KBM-7 (cell line): ENCODE results near the gene SERPINB1.
"Not testable (repeated sequence)": the region's sequence is repeated elsewhere in the genome, so short reads cannot be mapped to it uniquely, and the experiment has no call there.

ENCODE experiments used
- DNase-seq: peaks from one replicate; pipeline ENCODE4 v3.0.0-alpha.2; 2015
- in situ Hi-C: fragments of 300-500 bp; cut with MboI; formaldehyde crosslinking; loops from 2 replicates; pipeline ENCODE4 v1.14.3; 2020; ENCODE audit warnings: low sequenced_read_pairs, low pct_unique_long_range_greater_than_20kb, mixed read lengths

SERPINB1 gene

GRCh38 chr6:2870046-2870636, 28.5 kb upstream of the SERPINB1 start:
- no peak for DNase-seq
- in situ Hi-C loops, result no loop called here

DNA sequence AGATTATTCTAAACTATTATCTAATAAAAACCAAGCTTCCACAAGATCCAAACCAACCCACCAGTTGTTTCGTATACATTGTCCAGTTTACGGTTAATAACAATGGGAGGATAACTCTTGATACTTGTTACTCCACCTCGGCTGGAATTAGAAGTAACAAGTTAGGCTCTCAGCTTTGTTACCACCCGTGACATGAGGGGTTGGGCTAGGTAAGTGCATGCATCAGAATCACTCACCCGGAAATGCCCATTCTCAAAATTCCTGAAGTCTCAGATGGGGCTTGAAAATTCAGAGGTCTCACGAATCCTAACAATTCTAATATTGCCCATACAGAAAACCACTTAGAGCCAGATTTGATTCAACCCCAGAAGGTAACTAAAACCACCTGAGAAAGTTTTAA, 27.0 kb upstream of the SERPINB1 start:
- in situ Hi-C loops, result no loop called here
- no peak for DNase-seq

DNA sequence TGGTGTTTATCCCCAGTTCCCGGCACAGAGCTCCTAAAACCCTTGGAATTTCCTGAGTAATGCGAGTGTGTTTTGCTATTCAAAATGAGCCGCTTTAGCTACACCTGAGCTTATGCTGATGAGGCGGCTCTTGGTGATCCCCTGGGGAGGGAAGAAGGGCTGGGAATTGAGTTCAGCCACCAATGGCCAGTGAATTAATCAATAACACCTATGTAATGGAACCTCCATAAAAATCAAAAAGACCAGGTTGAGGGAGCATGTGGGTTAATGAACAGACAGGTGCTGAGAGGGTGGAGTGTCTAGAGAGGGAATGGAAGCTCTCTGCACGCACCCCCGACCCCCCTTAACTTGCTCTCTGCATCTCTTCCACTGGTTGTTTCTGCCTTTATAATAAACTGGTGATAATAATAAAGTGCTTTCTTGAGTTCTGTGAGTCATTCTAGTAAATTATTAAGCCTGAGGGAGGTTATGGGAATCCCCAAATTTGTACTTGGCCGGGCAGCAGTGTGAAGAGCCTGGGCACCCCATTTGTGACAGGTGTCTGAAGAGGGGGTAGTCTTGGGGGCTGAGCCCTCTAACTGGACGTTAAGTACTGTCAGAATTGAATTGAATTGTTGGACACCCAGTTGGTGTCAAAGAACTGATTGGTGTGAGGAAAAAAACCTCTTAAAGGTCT, 24.6 kb upstream of the SERPINB1 start:
- no peak for DNase-seq
- in situ Hi-C loops, result no loop called here

DNA sequence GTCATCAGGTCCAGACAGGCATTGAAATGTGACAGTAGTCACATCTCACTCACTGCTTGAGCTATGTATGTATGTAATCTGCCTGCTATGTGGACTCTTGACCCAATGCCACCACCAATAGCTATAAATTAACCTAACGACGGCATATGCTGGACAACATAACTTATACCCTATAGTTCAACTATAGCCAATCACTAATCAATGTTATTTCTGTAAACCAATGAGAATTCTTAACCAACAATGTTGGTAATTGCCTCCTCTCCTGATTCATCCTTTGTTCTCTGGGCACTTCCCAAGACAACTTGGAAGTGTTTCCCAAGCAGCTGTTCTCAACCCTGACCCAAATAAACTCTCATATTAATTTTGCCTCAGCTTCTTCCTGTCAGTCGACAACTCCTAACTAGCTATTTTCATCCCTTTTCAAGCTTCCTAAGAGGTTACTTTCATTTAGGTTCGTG, 24.1 kb upstream of the SERPINB1 start:
- in situ Hi-C loops, result no loop called here
- DNase-seq, result no peak

DNA sequence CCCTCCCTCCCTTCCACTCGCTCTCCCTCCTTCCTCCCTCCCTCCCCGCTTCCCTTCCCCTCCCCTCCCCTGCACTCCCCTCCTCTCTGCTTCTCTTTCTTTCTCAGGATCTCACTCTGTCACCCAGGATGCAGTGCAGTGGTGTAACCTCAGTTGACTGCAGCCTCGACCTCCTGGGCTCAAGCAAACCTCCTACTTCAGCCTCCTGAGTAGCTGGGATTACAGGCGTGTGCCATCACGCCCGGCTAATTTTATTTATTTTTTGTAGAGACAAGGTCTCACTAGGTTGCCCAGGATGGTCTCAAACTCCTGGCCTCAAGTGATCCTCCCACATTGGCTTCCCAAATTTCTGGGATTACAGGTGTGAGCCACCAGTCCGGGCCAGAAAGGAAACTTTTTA, 23.6 kb upstream of the SERPINB1 start:
- DNase-seq, result no peak
- in situ Hi-C loops, result no loop called here

DNA sequence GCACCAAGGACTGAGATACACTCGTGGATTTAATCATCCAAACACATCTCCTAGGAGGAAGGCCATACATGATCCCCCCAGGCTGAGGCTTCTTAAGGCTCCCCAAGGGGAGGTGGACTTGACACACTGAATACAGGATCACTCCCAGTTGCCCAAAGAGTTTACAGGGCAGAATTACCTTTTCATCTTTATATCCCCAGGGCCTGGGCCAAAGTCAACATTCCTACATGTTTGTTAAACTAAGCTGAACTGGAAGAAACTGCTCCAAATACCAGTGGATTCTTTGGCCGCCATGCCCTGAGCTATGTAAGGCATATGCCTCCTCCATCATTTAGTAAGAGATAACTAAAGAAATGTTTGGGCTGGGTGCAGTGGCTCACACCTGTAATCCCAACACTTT, 22.2 kb upstream of the SERPINB1 start:
- in situ Hi-C loops, result no loop called here
- no peak for DNase-seq

- DNase-seq, result peak; percentile 75
- in situ Hi-C loops, result no loop called here
Observed at GRCh38 chr6:2862712-2863181, 21.1 kb upstream of the SERPINB1 start.

- DNase-seq, result no peak
Observed at GRCh38 chr6:2861822-2862164, 20.1 kb upstream of the SERPINB1 start.

GRCh38 chr6:2861060-2861821, 19.6 kb upstream of the SERPINB1 start:
- in situ Hi-C loops, result no loop called here
- no peak for DNase-seq

More at GRCh38 chr6:2861822-2862164, 20.1 kb upstream of the SERPINB1 start:
- in situ Hi-C loops, result no loop called here

- in situ Hi-C loops, DNase-seq: not testable (repeated sequence)
Observed at GRCh38 chr6:2860706-2861059, 19.0 kb upstream of the SERPINB1 start.

- in situ Hi-C loops, DNase-seq: not testable (repeated sequence)
Observed at GRCh38 chr6:2859798-2860705, 18.4 kb upstream of the SERPINB1 start.

DNA sequence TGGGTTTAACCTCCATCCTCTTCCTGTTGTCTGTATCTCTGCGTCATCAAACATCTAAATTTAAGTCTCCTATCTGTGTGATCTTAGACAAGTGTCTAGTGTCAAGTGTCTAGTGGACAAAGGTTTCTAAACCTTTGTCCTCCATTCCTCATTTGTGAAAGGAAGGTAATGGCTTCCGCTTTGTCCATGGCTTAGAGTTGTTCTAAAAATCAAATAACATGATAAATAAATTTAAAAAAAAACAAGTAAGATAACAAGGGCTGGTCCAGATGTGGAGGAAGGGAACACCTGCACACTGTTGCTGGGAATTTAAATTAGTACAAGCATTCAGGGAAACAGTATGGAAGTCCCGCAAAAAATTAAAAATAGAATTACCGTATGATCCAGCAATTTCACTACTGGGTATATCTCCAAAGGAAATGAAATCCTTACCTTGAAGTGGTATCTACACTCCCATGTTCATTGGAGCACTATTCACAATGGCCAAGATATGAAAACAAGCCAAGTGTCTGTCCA, 17.6 kb upstream of the SERPINB1 start:
- in situ Hi-C loops, result no loop called here
- no peak for DNase-seq

GRCh38 chr6:2857580-2858337, 16.1 kb upstream of the SERPINB1 start:
- DNase-seq, result peak; percentile 94
- in situ Hi-C loops, result no loop called here

DNA sequence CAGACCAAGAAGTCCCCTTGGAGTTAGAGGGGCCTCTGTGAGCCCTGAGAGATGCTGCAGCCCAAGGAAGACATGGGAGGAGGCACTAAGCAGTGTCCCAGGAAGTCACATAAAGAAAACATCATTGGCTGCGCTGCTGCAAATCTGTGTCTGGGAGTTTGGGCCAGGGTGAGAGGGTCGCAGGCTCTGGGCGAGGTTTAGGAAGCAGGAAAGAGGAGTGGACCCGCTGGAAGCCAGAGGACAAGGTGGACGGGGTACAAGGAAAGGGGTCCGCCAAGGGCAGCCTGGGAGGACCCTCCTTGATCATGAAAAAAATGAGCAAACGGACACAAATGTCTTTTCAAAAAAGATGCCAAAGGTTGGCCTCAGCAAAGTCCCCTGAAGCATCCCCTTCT, 15.5 kb upstream of the SERPINB1 start:
- no peak for DNase-seq
- in situ Hi-C loops, result no loop called here

- no peak for DNase-seq
- in situ Hi-C loops, result no loop called here
Observed at GRCh38 chr6:2855061-2855519, 13.4 kb upstream of the SERPINB1 start.

GRCh38 chr6:2854396-2854982, 12.8 kb upstream of the SERPINB1 start:
- DNase-seq, result peak; percentile 87
- in situ Hi-C loops, result no loop called here

DNA sequence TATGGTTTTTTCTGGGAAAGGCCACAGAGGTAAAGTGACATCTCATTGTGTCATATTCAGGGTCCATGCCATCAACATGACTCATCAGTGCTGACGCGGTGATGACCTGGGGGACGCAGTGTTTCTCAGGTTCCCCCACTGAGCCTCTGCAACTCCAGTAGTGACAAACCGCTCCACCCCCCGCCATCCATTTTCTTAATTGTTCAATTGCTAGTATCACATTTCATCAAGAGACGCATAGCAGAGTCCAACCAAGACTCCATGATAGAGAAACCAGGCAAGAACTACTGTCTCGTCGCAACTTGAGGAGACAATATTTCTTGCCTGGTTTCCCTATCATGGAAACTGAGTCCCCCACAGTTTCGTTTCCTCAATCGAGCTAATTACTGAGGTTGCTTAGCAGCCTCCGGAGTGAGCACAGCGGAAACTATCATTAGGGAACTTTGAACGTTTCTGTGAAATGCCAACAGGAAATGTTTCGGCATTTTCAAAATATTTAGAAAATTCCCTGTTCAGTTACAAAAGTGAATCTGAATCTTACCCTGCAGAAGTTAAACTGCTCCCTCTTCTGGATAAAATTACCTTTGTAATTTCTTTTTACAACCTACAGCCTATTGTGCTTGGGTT, 12.2 kb upstream of the SERPINB1 start:
- DNase-seq, result no peak
- in situ Hi-C loops, result no loop called here

GRCh38 chr6:2853378-2853768, 11.7 kb upstream of the SERPINB1 start:
- in situ Hi-C loops, result not testable (repeated sequence)

More at GRCh38 chr6:2853378-2853768, 11.7 kb upstream of the SERPINB1 start:
- not testable (repeated sequence) for DNase-seq
